Limb (tissue), 2 donors: ENCODE data around the gene CACNA2D1.
"Not testable (repeated sequence)": the region's sequence is repeated elsewhere in the genome, so short reads cannot be mapped to it uniquely, and the experiment has no call there.

Source experiments
- DNase-seq, 2 donors: peaks; one replicate each; pipeline ENCODE4 v3.0.0-alpha.2; 2016; ENCODE audit errors: extremely low spot score in 2 of 2

The CACNA2D1 gene

DNA sequence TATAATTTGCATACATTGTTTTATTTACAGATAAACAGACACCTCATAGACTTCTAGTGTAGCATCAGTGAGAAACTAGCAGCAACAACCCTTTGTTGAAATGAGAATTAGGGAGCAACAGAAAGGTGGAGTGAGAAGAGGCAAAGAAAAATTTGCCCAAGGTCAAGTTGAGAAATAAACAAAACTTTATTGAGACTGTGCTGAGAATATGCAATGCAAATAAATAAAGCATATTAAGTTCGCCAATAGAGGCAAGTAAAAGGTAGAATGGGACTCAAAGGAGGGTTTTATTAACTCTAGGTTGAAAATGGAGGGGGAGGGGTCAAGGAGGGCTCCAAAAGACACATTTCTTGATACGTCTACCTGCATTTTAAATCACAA lies 49.7 kb downstream of the CACNA2D1 start:
- DNase-seq = no peak

DNA sequence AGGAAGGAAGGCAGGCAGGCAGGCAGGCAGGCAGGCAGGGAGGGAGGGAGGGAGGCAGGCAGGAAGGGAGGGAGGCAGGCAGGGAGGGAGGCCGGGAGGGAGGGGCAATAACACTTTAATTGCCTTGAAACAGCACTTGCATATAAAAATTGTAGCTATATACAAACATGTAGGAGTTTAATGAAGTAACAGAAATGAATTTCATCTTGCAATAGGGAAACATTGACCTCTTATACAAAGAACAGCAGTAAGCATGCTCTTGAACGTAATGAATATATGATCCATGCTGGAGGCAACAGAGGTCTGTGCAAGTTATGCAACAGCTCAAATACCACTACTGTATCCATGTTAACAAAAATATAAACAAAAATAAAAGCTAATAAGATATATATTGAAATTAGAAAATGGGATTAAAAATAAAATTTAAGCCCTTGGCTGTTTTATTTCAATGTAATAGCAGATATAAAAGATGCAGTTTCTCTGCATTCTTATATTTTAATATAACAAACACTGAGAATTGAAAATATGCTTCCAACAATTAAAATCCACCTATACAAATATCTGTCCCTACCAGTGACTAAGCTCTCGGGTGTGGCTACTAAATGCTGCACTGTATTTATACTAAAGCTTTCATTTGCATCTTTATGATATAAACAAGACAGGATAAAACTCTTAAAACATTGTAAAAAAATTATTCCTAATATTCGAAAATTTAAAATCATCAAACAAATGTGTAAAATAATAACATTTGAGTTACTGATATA lies 50.3 kb downstream of the CACNA2D1 start:
- DNase-seq = no peak

DNA sequence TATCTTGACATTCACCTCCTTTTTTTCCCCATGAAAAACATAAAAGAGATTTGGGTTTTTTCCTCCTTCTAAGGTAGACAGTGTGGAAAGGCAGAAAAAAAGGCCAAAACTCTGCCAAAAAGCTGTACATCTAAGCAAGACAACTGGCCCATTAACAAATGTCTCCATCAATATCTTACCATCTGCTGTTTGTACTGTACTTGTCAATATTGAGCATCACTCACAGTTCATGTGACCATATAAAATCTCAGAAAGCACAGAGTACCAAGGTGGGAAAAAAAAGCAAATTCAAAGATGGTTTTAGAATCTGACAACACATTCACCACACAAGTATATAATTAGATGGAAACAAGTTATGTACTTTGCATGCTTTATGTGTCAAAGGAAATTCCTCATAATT lies 52.6 kb downstream of the CACNA2D1 start:
- no peak for DNase-seq

DNA sequence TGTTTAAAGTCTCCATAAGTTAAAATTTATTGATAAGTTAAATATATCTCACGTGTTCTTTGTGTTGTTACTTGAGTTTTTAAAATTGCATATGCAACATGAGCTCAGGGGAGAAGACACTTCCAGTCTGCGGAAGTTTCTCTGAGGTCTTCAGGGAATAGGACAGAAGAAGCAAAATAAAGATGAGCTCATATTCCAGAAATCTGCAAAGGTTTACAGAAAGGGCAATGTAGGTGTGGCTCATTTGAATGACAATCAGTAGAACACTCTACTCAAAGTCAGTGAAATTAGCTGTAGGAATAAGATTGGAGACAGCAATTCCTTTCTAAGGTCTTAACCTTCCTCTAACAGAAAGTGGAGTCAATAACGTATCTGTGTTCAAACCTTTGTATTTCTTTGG lies 53.7 kb downstream of the CACNA2D1 start:
- DNase-seq = no peak

DNA sequence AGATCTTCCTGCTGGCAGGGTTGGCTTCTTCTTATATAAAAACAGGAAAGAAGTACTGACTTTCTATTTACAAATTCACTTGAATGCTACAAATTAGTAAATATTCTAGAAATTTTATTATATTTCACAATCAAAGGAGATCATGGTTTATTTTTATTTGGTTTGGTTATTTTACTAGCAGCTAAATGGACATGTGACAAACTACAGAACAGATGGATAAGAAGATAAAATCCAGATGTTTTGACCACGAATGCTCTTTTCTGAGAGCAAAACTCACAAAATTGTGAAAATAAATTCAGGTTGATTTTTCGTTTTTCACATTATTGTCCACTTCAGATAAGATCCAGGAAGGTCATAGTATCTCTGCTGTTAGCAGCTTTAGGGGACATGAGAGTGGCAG lies 55.4 kb downstream of the CACNA2D1 start:
- no peak for DNase-seq

DNA sequence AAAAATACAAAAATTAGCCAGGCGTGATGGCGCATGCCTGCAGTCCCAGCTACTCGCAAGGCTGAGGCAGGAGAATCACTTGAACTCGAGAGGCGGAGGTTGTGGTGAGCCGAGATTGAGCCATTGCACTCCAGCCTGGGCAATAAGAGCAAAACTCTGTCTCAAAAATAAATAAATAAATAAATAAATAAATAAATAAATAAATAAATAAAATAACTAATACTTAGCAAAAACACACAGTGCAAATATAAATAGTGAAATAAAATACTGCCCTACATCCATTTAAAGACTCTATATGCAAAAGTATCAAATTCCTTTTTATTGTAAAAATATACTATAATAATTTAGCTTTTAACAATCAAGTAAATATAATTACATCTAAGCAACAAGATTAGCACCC lies 57.0 kb downstream of the CACNA2D1 start:
- DNase-seq = not testable (repeated sequence)

DNA sequence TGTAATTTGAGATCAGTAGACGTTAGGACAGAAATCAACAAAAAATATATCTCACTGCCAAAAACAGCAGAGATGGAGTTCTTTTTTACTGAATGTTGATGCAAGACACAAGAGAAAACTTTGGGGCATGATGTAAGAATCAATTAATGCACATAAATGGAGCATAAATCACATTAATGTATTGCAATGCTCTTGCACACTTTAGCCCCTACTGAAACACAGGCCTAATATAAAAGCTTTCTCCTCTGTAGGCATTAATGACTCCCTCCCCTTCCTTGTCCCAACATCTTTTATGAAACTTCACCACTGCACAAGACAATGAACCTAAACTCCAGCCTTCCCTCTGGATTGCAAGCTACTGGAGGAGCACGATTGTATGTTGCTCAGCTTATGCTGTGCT lies 58.8 kb downstream of the CACNA2D1 start:
- no peak for DNase-seq

DNA sequence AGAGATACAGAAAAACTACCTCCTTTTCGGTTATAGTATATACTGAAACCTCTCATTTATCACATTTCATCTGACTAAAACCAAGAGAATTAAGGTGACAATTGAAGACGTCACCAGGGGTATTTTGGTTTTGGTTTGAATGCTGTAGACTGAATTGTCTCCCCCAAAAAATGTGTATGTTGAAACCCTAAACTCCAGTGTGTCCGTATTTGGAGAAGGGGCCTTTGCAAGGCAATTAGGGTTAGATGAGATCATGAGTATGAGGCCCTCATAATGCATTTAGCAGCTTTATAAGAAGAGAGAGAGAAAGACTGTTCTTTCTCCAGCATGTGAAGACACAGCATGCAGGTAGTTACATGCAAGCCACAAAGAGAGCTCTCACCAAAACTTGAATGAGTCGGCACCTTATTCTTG lies 59.5 kb downstream of the CACNA2D1 start:
- no peak for DNase-seq

DNA sequence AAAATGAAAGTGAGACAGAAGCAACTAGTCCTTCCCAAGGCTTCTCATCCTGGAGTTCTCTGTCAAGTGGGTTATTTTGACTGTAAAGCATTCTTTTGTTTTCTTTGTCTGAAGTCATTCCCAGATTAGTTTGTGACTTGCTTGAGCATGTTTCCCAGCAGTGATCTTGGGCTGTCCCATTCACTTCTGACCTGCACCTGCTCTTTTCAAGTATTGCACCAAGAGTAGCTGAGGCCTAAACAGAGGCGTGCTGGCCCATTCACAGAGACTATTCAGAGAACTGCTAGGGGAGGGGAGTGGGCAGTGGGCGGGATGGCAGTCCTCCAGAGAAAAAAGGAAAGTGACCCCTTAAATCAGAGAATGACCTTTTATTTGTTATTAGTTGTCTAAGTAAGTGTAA lies 61.3 kb downstream of the CACNA2D1 start:
- DNase-seq = no peak

DNA sequence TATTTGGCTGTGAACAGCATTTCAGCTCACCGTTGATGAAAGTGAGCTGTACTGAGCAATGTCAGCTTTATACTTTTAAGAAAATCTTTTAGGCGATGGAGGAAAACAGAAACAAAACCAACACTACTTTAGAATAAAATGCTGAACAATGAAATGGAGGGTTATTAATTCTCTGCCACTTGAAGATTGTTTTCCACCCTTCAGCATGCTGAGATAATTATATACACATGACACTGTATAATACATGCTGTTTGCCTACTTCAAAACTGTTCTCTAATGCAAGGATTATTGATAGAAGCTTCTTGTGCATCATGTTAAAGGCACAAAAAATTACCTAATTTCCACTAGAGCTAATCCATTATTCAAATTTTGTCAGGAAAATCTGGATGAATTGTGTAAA lies 66.8 kb downstream of the CACNA2D1 start:
- DNase-seq = no peak

DNA sequence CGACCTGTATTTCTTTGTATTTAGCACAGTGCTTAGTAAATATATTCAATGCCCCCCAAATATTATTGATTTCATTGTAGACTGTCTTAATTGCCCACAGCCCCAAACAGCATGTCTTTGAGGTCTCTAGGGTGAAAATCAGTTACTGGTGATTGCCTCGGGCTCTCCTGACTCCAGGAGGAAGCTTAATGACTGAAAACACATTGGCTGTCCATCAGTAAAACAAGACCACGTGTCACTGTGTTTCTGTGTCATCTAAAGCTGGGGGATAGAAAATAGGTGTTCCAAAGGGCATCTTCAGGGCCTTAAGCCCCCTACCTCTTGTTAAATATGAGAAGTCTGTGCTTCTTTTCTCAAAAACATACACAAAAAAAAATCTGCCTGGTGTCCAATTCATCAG lies 67.9 kb downstream of the CACNA2D1 start:
- DNase-seq = no peak

DNA sequence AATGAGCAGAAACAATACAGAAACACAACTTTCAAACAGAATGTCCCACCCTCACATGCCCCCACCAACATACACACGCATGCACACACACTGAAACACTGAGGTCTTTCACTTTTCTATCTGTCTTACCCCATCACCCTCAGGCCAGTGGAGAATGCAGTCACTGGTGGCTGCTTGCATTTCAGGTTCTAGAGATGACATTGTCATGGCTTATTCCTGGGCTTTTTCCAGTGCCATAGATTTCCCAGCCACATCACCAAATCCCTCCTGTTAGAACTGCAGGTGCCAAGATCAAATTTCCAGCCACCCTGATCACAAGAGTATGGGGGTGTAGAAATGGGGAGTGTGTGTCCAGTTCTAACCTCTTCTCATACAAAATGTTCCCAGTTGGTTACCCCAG lies 68.4 kb downstream of the CACNA2D1 start:
- DNase-seq = no peak

DNA sequence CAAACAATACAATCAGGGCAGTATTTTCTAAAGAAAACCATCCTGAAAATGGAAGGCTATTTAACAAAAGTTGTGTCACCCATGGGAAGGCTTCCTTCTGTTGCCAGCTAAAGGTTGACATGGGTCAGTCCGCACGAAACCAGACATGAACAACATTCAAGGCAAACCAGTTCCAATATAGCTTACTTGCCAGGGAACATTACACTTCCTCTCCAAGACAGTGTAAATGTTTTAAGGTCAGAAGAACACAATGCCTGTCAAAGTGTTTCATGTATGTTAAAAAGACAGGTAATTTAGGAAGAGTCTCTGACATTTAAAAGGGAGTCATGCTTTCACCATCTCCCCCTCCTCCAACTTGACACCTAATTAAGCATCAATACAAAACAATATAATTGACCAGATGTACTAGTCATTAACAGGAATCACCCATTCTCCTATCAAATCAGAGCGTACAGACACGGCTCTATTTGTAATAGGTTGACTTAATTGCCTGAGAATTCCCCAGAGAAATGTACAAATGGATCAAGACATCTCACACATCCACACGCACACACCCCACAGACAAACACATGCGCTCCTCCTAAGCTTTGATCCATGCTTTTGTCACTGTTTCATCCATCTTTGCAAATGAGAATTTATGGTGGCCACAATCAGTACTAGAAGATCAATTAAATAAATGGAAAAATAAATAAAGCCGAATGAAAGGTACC lies 69.5 kb downstream of the CACNA2D1 start:
- no peak for DNase-seq

DNA sequence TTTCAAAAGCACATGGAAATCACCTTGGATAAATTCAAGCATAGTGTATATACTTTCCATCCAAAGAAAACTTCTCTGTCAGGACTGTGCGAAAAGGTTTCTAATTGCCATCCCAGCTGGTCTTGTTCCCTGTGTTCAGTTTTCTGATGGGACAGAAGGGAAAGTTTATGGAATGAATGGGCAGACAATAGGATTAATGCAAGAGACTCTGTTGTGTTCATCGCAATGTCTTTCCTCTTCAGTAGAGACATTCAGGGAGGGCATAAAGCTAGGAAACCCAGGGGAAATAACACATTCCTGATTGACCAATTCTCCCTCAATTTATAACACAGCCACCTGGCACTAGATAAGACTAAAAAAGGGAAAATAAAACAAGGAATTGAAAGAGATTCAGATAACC lies 78.9 kb downstream of the CACNA2D1 start:
- DNase-seq = no peak

DNA sequence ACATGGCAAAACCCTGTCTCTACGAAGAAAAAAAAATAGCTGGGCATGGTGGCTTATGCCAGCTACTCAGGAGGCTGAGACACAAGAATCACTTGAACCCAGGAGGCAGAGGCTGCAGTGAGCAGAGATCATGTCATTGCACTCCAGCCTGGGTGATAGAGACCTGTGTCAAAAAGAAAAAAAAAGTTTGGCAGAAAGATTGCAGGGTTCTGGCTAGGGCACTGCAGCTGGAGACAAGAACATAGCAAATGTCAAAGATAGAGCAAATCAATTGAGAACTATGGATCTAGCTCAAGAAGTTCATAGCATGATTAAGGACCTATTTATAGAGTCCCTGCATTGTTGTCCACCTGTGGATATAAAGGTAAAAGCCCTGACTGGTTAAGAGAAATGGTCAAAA lies 79.5 kb downstream of the CACNA2D1 start:
- no peak for DNase-seq

DNA sequence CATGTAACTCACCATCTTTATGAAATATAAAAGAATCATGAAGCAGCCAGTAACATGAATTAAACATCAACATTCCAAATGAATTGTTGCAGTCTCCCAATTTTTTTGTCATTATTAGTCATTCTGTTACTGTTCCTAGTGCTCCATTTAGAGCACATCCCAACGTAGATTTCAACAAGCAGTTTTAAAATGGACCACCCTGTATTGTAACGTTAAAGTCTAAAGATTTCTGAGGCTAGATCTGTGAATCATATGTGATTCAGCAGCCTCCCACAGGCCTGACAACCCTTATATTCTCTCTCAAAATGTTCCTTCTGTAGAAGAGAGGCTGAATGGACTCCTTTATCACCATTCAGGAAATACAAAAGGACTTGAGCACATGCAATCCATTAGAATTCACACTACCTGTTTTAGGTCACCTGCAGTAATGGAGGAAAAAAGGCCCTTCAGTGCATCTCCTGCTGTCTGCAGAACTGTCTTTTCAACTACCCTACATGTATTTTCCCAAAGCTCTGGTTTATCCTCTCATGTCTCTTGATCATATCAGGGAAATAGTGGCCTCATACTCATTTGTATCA lies 81.4 kb downstream of the CACNA2D1 start:
- DNase-seq = no peak

DNA sequence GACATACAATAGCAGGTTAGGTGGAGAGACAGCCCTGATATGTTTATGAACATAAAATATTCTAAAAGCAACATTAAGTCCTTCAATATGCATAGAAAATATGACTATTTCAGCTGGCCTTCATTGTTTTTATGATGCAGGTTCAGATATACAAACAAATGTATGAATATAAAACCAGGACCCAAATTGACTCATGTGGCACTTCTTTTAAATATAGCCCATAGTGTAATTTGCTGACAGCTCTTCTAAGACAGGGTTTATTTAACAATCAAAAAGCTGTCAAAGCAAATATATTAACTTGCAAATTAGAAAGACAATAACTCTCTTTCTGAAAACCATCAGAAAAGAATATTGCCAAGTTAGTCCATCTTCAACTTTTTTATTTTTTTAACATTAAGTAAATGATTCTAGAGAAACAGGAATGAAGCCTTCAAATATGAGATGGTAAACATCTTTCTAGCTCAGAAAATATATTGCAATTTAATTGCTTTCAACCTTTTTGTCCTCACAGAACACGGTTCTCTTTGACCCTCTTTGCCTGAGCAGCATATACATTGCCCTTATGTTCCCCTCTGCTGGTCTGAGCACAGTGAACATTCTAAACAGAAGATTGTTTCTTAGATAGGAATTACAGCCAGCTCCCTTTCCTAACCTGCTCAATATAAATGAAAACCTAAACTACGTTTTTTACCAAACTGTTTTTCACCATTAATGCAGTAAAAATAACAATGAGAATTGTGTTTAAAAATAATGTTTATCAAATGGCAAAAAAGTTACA lies 82.8 kb downstream of the CACNA2D1 start:
- DNase-seq = no peak

DNA sequence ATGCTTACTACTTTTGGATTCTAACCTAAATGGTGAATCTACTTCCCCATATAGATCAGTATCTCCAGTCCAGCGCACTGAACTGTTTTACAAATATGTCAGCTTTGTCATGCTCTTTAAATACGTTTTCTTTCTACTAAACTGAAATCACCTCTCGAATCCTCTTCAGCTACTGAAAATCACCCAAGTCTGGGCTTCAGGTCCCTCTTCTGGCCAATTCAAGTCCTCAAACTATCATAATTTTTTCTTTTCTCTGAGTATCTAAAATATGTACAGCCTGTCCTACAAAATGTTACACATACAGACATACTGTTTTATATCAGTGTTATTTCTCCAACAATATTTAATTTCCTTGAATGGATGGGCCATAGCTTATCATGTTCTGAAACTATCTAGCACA lies 84.2 kb downstream of the CACNA2D1 start:
- DNase-seq = no peak

DNA sequence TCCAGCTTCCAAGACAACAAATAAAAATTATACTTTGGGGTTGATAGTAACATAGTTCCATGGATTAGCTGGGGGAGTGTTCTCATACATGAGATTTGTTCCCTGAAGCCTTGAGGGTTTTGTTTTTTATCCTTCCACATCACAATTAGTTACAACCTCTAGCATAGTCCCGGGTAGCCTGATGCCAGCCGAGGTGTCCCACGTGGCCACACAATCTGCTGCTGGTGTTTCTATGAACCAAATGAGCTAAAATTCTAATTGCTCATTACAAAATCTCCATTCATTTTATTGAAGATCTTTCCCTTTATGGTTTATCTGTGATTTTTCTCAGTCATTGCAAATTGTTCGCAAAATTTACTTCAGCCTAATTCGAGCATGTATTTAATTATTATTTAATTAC lies 84.7 kb downstream of the CACNA2D1 start:
- no peak for DNase-seq

DNA sequence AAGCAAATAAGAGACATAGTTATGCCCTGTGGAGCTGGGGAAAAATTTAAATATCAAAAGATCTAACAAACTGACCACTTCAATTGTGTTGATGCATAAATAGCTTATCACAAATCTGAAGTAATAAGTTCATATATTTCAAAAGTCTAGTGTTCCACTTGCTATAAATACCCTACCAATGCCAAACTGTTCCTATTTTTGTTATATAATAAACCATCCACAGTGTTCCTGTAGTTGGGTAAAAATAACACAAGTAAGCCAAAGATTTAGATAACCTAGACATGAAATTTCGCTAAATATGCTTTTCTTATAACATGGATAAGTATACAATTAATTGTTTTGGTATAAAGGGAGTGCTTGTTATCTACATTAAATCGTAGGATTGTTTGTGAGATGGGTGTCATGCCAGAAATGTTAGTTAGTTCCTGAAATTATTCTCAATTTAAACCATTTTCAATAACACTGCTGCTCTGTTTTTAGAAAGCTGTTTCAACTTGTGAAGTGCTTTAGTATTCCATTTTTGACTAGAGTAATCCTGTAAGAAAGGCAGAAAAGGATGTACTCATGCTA lies 85.5 kb downstream of the CACNA2D1 start:
- DNase-seq = no peak

DNA sequence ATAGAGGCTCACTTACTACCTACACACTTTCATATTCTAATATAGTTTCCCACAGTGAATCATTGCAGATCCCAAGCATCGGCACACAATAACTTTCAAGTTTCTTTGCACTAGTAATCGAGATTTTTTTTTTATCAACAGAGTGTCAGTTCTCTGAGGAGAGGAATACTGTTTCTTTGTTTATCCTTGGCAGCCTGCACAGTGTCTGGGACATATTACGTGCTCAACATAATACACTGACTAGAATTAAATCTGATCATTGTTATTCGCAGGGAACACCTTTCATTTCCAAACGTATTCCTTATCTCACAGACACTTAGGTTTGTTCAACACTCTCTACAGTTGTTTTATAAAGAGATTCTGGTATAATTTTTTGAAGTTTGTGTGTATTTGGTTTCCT lies 95.3 kb downstream of the CACNA2D1 start:
- no peak for DNase-seq

DNA sequence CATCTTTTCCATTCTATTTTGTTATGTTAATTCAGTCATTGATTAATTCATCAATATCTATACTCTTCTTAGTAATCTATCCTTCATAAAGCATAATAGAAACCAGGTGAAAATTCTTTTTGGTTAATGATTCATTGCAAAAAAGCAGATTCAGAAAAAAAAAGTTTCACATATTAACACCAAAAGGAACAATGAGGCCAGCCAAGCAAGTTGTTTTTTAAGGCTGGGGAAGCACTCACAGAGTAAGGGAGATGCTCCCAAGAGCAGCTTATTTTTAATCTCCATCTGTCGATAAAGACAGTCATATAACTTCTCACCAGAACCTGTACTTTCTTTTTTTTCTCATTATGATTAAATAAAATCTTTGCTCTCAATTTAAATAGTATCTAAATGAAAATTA lies 95.8 kb downstream of the CACNA2D1 start:
- no peak for DNase-seq
